SK-N-SH treated with all-trans-retinoic acid at 6 μM for 48 hours (cell line): ENCODE data around the gene GBGT1.

Experiments used
- ARNTL ChIP-seq: fragments of 450-650 bp; formaldehyde crosslinking; IDR thresholded peaks from 2 replicates; pipeline ENCODE4 v1.5.0; 2020; ENCODE audit warnings: low read depth, mild to moderate bottlenecking, moderate library complexity, borderline replicate concordance
- BACH2 ChIP-seq: fragments of 250-450 bp; sonication (Bioruptor Pico); IDR thresholded peaks from 2 replicates; pipeline ENCODE4 v1.9.0; 2021; ENCODE audit warnings: mild to moderate bottlenecking, borderline replicate concordance
- GLIS3 ChIP-seq: fragments of 250-450 bp; sonication (Bioruptor Pico); IDR thresholded peaks from 2 replicates; pipeline ENCODE4 v1.5.0; 2020; ENCODE audit warnings: mild to moderate bottlenecking, moderate library complexity
- RARB ChIP-seq: fragments of 250-450 bp; sonication (Bioruptor Pico); IDR thresholded peaks from 2 replicates; pipeline ENCODE4 v1.8.0; 2021; ENCODE audit warnings: mild to moderate bottlenecking, moderate library complexity
- SNAI2 ChIP-seq: fragments of 250-450 bp; sonication (Bioruptor Pico); IDR thresholded peaks from 2 replicates; pipeline ENCODE4 v1.5.0; 2020; ENCODE audit warnings: mild to moderate bottlenecking, moderate library complexity
- TCF4 ChIP-seq: fragments of 250-450 bp; sonication (Bioruptor Pico); IDR thresholded peaks from 2 replicates; pipeline ENCODE4 v1.8.0; 2021; ENCODE audit warnings: mild to moderate bottlenecking, moderate library complexity, borderline replicate concordance
- ZFP3 ChIP-seq: fragments of 250-450 bp; sonication (Bioruptor Pico); IDR thresholded peaks from 2 replicates; pipeline ENCODE4 v1.5.0; 2020; ENCODE audit warnings: mild to moderate bottlenecking, moderate library complexity
- ZFP30 ChIP-seq: fragments of 450-650 bp; formaldehyde crosslinking; IDR thresholded peaks from 2 replicates; pipeline ENCODE4 v1.5.0; 2022; ENCODE audit warnings: mild to moderate bottlenecking, moderate library complexity
- ZNF565 ChIP-seq: fragments of 450-650 bp; formaldehyde crosslinking; conservative IDR thresholded peaks from 2 replicates; pipeline ENCODE4 v1.5.0; 2020; ENCODE audit warnings: low read depth, mild to moderate bottlenecking, moderate library complexity
- ZNF70 ChIP-seq: fragments of 450-650 bp; formaldehyde crosslinking; IDR thresholded peaks from 2 replicates; pipeline ENCODE4 v1.5.0; 2020; ENCODE audit warnings: mild to moderate bottlenecking, moderate library complexity
- TF ChIP-seq, protein P1 (sequence below): fragments of 250-450 bp; sonication (Bioruptor Pico); IDR thresholded peaks from 2 replicates; pipeline ENCODE4 v1.8.0; 2020; ENCODE audit warnings: mild to moderate bottlenecking, moderate library complexity, borderline replicate concordance
- TF ChIP-seq, protein P2 (sequence below): fragments of 250-450 bp; sonication (Bioruptor Pico); IDR thresholded peaks from 2 replicates; pipeline ENCODE4 v1.5.1; 2020; ENCODE audit warnings: low read depth, mild to moderate bottlenecking, moderate library complexity
- TF ChIP-seq, protein P3 (sequence below): fragments of 250-450 bp; sonication (Bioruptor Pico); IDR thresholded peaks from 2 replicates; pipeline ENCODE4 v1.8.0; 2021; ENCODE audit warnings: low read depth, mild to moderate bottlenecking, moderate library complexity, borderline replicate concordance
- TF ChIP-seq, protein P4 (sequence below): fragments of 250-450 bp; sonication (Bioruptor Pico); IDR thresholded peaks from 2 replicates; pipeline ENCODE4 v1.5.0; 2020; ENCODE audit warnings: mild to moderate bottlenecking, moderate library complexity

DNA sequence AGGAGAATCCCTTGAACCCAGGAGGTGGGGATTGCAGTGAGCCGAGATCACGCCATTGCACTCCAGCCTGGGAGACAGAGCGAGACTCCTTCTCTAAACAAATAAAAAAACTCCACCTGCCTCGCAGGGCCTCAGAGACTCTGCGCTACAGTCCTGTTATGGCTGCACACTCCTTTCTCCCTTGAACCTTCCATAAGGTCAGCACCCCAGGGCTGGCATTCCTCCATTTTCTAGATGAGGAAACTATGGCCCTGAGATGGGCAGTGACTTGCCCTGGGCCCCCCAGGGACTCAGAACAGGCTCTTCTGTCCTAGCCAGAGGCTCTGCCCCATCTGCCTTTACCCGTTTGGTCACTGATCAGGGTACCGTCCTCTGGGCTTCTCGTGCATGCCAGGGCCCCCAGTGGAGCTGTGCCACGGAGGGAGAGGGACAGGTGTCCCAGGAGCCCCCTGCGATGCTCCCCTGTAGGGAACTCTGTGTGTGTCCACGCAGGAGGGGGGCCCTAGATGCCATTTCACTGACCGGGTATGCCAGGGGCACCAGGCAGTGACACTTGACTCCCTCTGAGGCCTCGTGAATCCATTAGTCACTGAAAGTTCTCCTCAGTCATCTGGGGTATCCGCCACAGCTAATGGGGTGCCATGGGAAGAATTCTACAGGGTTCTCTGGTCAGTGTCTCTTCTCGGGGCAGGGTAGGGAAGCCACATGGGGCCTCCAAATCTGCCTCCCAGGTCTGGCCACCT is 58.8 kb downstream of the GBGT1 start:
- TF ChIP-seq ZFP30 (no peak), ZNF70 (no peak), ARNTL (no peak), ZFP3 (CRISPR knock-in tag) (no peak), BACH2 (CRISPR knock-in tag) (no peak), TCF4 (CRISPR knock-in tag) (no peak), GLIS3 (CRISPR knock-in tag) (no peak), RARB (CRISPR knock-in tag) (no peak), ZNF565 (CRISPR knock-in tag) (no peak), SNAI2 (CRISPR knock-in tag) (no peak)
- TF ChIP-seq, protein P1, sequence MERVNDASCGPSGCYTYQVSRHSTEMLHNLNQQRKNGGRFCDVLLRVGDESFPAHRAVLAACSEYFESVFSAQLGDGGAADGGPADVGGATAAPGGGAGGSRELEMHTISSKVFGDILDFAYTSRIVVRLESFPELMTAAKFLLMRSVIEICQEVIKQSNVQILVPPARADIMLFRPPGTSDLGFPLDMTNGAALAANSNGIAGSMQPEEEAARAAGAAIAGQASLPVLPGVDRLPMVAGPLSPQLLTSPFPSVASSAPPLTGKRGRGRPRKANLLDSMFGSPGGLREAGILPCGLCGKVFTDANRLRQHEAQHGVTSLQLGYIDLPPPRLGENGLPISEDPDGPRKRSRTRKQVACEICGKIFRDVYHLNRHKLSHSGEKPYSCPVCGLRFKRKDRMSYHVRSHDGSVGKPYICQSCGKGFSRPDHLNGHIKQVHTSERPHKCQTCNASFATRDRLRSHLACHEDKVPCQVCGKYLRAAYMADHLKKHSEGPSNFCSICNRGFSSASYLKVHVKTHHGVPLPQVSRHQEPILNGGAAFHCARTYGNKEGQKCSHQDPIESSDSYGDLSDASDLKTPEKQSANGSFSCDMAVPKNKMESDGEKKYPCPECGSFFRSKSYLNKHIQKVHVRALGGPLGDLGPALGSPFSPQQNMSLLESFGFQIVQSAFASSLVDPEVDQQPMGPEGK (CRISPR knock-in tag) = no peak
- TF ChIP-seq, protein P2, sequence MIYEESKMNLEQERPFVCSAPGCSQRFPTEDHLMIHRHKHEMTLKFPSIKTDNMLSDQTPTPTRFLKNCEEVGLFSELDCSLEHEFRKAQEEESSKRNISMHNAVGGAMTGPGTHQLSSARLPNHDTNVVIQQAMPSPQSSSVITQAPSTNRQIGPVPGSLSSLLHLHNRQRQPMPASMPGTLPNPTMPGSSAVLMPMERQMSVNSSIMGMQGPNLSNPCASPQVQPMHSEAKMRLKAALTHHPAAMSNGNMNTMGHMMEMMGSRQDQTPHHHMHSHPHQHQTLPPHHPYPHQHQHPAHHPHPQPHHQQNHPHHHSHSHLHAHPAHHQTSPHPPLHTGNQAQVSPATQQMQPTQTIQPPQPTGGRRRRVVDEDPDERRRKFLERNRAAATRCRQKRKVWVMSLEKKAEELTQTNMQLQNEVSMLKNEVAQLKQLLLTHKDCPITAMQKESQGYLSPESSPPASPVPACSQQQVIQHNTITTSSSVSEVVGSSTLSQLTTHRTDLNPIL (CRISPR knock-in tag) = no peak
- TF ChIP-seq, protein P3, sequence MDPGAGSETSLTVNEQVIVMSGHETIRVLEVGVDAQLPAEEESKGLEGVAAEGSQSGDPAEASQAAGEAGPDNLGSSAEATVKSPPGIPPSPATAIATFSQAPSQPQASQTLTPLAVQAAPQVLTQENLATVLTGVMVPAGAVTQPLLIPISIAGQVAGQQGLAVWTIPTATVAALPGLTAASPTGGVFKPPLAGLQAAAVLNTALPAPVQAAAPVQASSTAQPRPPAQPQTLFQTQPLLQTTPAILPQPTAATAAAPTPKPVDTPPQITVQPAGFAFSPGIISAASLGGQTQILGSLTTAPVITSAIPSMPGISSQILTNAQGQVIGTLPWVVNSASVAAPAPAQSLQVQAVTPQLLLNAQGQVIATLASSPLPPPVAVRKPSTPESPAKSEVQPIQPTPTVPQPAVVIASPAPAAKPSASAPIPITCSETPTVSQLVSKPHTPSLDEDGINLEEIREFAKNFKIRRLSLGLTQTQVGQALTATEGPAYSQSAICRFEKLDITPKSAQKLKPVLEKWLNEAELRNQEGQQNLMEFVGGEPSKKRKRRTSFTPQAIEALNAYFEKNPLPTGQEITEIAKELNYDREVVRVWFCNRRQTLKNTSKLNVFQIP = no peak
- TF ChIP-seq, protein P4, sequence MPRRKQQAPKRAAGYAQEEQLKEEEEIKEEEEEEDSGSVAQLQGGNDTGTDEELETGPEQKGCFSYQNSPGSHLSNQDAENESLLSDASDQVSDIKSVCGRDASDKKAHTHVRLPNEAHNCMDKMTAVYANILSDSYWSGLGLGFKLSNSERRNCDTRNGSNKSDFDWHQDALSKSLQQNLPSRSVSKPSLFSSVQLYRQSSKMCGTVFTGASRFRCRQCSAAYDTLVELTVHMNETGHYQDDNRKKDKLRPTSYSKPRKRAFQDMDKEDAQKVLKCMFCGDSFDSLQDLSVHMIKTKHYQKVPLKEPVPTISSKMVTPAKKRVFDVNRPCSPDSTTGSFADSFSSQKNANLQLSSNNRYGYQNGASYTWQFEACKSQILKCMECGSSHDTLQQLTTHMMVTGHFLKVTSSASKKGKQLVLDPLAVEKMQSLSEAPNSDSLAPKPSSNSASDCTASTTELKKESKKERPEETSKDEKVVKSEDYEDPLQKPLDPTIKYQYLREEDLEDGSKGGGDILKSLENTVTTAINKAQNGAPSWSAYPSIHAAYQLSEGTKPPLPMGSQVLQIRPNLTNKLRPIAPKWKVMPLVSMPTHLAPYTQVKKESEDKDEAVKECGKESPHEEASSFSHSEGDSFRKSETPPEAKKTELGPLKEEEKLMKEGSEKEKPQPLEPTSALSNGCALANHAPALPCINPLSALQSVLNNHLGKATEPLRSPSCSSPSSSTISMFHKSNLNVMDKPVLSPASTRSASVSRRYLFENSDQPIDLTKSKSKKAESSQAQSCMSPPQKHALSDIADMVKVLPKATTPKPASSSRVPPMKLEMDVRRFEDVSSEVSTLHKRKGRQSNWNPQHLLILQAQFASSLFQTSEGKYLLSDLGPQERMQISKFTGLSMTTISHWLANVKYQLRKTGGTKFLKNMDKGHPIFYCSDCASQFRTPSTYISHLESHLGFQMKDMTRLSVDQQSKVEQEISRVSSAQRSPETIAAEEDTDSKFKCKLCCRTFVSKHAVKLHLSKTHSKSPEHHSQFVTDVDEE (CRISPR knock-in tag) = no peak
